RWPE1 (cell line): ENCODE measurements around the gene NUP210.

Source experiments
- CTCF ChIA-PET: fragments of 350-600 bp; sonication (Branson Sonifier 250); formaldehyde crosslinking; extraction: SDS; loops from one replicate; lab custom pipeline; 2021; lab: Yijun Ruan, JAX
- POLR2A ChIA-PET: fragments of 400-600 bp; formaldehyde crosslinking; extraction: SDS; loops from one replicate; lab custom pipeline; 2020; ENCODE audit warnings: antibody characterized with exemption; ENCODE audit not compliant: low non-redundant PET; lab: Yijun Ruan, JAX
- DNase-seq: peaks from one replicate; pipeline ENCODE4 v3.0.0; 2012; ENCODE audit warnings: low spot score
- H3K27ac ChIP-seq: fragments of 450-650 bp; 2 replicates; pipeline ENCODE4 v1.5.1; 2017
- TF ChIP-seq, protein P1 (sequence below): fragments of 450-650 bp; conservative IDR thresholded peaks from 2 replicates; pipeline ENCODE4 v1.5.1; 2017; ENCODE audit warnings: low read depth, mild to moderate bottlenecking

The NUP210 gene

DNA sequence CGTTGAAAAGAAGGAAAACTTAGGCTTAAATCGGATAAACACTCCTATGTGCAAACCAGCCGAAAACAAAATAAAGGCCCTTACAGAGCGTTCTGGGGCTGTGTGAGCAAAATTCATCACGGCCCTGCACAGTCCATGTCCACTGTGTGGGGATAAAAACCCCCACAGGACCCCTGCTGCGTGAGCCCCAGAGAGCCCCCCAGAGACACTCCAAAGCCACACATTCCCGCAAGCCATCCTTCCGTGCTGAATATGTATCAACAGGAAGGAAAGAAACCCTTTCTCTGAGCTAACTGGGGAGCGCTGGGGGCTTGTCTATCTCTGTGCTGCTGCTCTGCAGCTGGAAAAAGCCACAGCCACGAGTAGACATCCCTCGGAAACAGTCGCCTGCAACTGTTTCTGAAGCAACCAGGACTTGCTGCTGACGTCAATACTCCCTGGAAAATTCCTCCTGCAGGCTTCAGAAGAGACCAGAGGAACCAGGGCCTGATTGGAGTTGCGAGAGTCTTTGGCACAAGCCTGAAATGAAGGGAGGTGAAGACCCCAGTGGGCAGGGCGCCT lies 72.7 kb downstream of the NUP210 start:
- H3K27ac ChIP-seq = no peak overlapping the region
- TF ChIP-seq, protein P1, sequence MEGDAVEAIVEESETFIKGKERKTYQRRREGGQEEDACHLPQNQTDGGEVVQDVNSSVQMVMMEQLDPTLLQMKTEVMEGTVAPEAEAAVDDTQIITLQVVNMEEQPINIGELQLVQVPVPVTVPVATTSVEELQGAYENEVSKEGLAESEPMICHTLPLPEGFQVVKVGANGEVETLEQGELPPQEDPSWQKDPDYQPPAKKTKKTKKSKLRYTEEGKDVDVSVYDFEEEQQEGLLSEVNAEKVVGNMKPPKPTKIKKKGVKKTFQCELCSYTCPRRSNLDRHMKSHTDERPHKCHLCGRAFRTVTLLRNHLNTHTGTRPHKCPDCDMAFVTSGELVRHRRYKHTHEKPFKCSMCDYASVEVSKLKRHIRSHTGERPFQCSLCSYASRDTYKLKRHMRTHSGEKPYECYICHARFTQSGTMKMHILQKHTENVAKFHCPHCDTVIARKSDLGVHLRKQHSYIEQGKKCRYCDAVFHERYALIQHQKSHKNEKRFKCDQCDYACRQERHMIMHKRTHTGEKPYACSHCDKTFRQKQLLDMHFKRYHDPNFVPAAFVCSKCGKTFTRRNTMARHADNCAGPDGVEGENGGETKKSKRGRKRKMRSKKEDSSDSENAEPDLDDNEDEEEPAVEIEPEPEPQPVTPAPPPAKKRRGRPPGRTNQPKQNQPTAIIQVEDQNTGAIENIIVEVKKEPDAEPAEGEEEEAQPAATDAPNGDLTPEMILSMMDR = no peak
- POLR2A ChIA-PET = no interaction called here
- CTCF ChIA-PET = no interaction called here
- no peak for DNase-seq

DNA sequence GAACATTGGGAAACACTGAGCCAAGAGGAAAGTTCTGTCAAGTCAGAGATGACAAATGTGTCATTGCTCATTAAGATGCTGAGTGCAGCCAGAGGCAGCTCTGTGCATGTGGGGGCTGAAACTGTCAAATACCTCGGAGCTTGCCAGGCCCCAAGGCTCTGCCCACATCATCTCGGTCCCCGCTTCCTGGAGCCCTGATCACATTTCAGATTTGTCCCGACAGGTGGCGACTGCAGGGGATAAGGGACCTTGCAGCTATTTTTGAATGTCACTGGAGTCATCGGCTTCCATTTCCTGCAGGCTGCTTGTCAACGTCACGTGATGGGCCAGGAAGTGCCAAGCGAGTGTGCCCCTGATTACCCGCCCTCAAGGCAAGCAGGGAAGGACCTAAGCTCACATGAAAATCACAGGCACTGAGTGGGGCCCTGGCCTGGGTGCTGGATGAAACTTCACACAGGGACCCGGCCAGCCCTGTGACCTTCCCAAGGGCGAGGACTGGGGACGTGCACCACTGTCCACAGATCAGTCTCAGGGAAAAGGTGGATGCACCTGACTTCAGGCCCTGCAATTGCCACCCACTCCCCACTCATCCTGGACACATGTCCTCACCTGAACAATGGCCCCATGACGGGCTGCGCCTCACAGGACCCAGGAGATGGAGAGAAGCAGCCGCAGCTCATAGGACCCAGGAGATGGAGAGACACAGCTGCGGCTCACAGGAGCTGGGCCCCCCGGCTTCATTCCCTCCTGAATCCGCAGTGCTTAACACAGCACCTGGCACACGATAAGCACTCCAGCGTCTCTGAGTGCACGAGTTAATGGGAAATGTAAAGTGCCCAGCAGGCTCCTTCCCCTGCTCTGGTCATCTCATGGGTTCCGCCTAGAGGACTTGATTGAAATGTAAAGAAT lies 73.4 kb downstream of the NUP210 start:
- ChIA-PET POLR2A (no interaction called here), CTCF (interaction anchor here (0.8 kb wide), 1 partner anchor 106 kb away, joined by 3 read pairs; no protein-coding TSS in a partner anchor)
- H3K27ac ChIP-seq = no peak overlapping the region
- TF ChIP-seq, protein P1 = no peak
- peak; percentile 1 for DNase-seq

DNA sequence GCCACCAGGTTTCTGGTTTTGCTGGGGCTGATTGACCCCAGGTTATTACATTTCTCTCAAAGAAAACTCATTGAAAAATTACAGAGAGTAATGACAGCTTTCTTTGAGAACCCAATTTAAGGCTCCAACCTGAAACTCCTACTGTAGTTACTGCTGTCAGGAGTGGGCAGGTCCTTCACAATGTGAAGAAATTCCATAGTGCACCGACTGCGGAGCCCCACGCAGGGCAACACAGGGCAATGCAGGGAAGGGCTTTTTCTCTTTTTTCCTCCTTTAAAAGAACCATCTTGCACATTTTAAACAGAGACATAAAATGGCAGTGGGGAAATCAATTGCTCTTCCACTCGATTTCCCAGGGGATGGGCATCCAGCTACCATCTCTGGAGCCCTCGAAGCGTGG lies 74.3 kb downstream of the NUP210 start:
- CTCF ChIA-PET = interaction anchor here (0.8 kb wide), 1 partner anchor 107 kb away, joined by 3 read pairs; no protein-coding TSS in a partner anchor
- H3K27ac ChIP-seq = no peak overlapping the region
- TF ChIP-seq, protein P1 = no peak
- DNase-seq = no peak
- POLR2A ChIA-PET = no interaction called here

DNA sequence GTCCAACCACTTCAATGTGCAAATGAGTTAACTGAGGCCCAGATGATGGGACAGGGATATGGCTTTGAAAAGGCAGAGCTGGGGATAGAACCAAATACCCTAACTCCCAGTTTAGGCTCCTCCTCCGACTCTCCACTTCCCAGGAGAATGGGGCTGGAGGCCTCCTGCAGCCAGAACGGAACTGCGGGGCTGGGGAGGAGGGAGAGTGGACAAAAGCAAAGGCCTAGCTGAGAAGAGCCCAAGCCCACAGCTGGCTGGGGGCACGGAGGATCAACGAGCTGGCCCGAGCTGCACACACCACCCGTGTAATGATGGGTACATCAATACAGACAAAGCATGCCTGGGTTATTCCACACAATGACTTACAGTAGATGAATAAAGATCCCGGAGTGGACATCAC lies 74.8 kb downstream of the NUP210 start:
- no peak overlapping the region for H3K27ac ChIP-seq
- no peak for DNase-seq
- POLR2A ChIA-PET = no interaction called here
- CTCF ChIA-PET = no interaction called here
- TF ChIP-seq, protein P1 = no peak

DNA sequence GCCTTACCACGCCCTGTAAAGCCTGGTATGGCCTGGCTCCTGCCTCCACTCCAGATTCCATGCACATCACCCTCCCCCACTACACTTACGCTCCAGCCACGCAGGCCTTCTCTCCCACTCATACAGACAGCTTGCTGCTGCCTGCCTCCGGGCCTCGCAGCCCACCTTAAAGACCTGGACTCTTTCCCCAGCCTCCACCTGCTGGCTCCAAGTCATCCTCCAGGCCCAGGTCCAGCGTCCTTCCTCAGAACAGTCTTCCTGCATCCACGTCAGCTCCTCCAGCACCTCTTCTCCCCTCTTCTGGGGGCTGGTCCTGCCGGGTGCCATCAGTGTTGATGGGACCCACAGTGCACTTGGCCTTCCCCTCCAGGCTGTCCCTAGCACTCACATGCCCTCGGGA lies 75.5 kb downstream of the NUP210 start:
- H3K27ac ChIP-seq = no peak overlapping the region
- CTCF ChIA-PET = no interaction called here

DNA sequence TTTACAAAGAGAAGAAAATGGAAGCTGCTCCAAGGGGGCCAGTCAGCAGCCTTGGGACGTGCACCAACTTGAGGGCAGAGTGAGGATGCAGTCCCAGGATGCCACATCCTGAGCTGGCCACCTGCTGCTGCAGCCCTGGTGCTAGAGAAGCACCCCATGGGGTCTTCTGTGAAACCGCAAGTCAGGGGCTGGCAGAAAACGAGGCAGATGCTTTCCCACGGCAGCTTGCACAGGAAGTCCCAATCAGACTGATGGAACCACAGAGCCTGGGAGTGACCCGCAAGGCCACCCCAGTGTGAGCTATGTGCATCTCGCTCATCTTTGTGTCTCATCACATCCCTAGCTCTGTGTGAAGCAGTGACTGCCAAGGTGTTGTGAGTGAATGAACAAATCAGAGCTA lies 76.5 kb downstream of the NUP210 start:
- no peak overlapping the region for H3K27ac ChIP-seq
- POLR2A ChIA-PET = no interaction called here
- no peak for DNase-seq
- CTCF ChIA-PET = interaction anchor here (0.6 kb wide), 1 partner anchor 77 kb away, joined by 3 read pairs; no protein-coding TSS in a partner anchor
- TF ChIP-seq, protein P1 = no peak

More for the DNA sequence above, 75.5 kb downstream of the NUP210 start:
- POLR2A ChIA-PET = no interaction called here
- DNase-seq = no peak
- TF ChIP-seq, protein P1 = no peak
